Activated CD8-positive, alpha-beta memory T cell treated with anti-CD3 and anti-CD28 coated beads, Interleukin-2, amount 10 ng/mL, durations not matched to agents 7 days and 5 days (primary cell): Measurements from ENCODE around the gene INCA1. TPM values are rescaled to one million over a fixed set of nuclear protein-coding genes. Genes with fewer than 3 reads are reported as not detected.

Experiments
- ATAC-seq: fragments of 150-1000 bp; cut with Tn5 transposase; one replicate; pipeline ENCODE4 v1.10.0; 2021; ENCODE audit warnings: moderate library complexity
- CTCF ChIA-PET: fragments of 350-600 bp; sonication (Branson Sonifier 250); formaldehyde crosslinking; loops from one replicate; lab custom pipeline; 2021; ENCODE audit warnings: antibody characterized with exemption; lab: Charles Lee
- DNase-seq: peaks from one replicate; pipeline ENCODE4 v3.0.0-alpha.2; 2020
- H3K27ac Mint-ChIP-seq: one replicate; pipeline ENCODE4 v1.8.0; 2021; ENCODE audit warnings: mild to moderate bottlenecking, mixed read lengths
- H3K27me3 Mint-ChIP-seq: one replicate; pipeline ENCODE4 v1.8.0; 2021; ENCODE audit warnings: mixed read lengths
- H3K36me3 Mint-ChIP-seq: one replicate; pipeline ENCODE4 v1.8.0; 2021; ENCODE audit warnings: mild to moderate bottlenecking, mixed read lengths
- H3K4me1 Mint-ChIP-seq: one replicate; pipeline ENCODE4 v1.8.0; 2021; ENCODE audit warnings: mixed read lengths
- H3K4me3 Mint-ChIP-seq: one replicate; pipeline ENCODE4 v1.8.0; 2021; ENCODE audit warnings: mild to moderate bottlenecking, moderate library complexity, mixed read lengths
- H3K9me3 Mint-ChIP-seq: one replicate; pipeline ENCODE4 v1.8.0; 2022; ENCODE audit warnings: low read depth, mixed read lengths
- total RNA-seq, 2 experiments: library from RNA; stranded (reverse); gene quantifications; one replicate each; pipeline ENCODE4 v1.2.3, GENCODE V29; 2021

INCA1 gene, protein sequence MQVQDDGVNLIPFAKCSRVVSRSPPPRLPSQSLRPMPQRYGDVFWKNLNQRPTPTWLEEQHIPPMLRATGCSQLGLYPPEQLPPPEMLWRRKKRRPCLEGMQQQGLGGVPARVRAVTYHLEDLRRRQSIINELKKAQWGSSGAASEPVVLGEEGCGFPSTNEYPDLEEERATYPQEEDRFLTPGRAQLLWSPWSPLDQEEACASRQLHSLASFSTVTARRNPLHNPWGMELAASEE
- under 1 TPM; 0.20 to 0.23 TPM for total RNA-seq

DNA sequence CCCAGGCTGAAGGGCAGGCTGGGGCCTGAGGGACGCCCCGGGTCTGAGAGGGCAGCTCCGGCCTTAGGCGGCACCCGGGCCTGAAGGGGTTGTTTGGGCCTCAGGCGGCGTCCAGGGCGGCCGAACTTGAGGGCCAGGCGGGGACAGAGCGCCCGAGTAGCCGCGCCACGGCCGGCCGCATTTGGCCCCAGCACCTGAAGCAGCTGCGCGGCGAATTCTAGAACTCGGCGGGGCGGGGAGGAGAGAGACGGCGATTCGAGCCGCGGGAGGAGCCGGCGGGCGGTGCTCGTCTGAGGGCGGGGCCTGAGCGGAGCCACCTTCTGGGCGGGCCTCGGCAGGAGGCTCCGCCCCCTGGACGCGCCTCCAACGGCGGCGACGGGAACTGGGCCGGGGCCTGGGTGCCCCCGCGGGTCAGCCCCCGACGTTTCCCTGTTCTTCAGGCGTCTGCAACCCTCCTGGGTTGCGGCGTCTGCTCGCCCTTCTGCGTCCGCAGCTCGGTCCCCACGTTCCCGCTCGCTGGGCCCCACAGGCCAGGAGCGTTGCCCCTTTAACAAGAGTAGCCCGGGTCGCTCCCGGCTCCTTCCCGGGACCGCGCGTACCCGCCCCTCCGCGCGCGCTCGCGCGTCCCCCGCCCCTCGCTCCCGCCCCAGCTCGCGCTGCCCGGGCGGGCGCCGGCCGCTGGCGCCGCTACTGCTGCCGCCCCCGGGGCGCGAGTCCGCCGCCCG, at the start of gene INCA1, which contains the start of gene KIF1C:
Gene INCA1 (minus strand): TSS at position 221 of the 725 bp plus-strand sequence. CDS start 3,085 bp downstream, outside the sequence.
Gene KIF1C (plus strand): TSS at position 649 of the 725 bp plus-strand sequence. CDS start 2,297 bp downstream, outside the sequence.
- DNase-seq, result peak; percentile 94
- Mint-ChIP-seq H3K27me3 (no peaks in the 10 kb centered on the region), H3K4me3 (peak within 1 kb of the TSS; percentile 79), H3K4me1 (peaks cover 16% of the 10 kb centered on the region), H3K9me3 (no peaks in the 10 kb centered on the region), H3K36me3 (no peaks in the 10 kb centered on the region), H3K27ac (peak within 1 kb of the TSS; percentile 72)
- peak; percentile 94 for ATAC-seq
- CTCF ChIA-PET, result interaction anchor here (0.9 to 2.3 kb wide), 8 partner anchors 10 to 88 kb away, joined by 3 to 26 read pairs (median 4); partner anchors contain the start of genes CAMTA2, RNF167 and SLC25A11

- peaks cover 34% of the 10 kb centered on the region for H3K36me3 Mint-ChIP-seq
- ATAC-seq (no peak), DNase-seq (no peak)
- H3K4me3 Mint-ChIP-seq, result peak overlapping the region; percentile 14
- no peaks in the 10 kb centered on the region for H3K9me3 Mint-ChIP-seq
- CTCF ChIA-PET, result interaction anchor here (0.9 to 2.2 kb wide), 6 partner anchors 13 to 65 kb away, joined by 3 to 11 read pairs (median 5); no protein-coding TSS in a partner anchor
- H3K27me3 Mint-ChIP-seq, result no peaks in the 10 kb centered on the region
- peaks cover 70% of the 10 kb centered on the region for H3K4me1 Mint-ChIP-seq
- H3K27ac Mint-ChIP-seq, result peak overlapping the region; percentile 69
Measured at GRCh38 chr17:5045496-5045895, 48.2 kb upstream of the INCA1 start.

GRCh38 chr17:5044630-5045029, 47.3 kb upstream of the INCA1 start:
- peaks cover 30% of the 10 kb centered on the region for H3K36me3 Mint-ChIP-seq
- DNase-seq (no peak), ATAC-seq (no peak)
- H3K27ac Mint-ChIP-seq, result peak overlapping the region; percentile 18
- peak overlapping the region; percentile 36 for H3K4me3 Mint-ChIP-seq
- no peaks in the 10 kb centered on the region for H3K9me3 Mint-ChIP-seq
- peaks cover 72% of the 10 kb centered on the region for H3K4me1 Mint-ChIP-seq
- CTCF ChIA-PET, result interaction anchor here (1.2 to 2.2 kb wide), 5 partner anchors 9 to 58 kb away, joined by 3 to 11 read pairs (median 4); partner anchors contain the start of gene SLC52A1
- no peaks in the 10 kb centered on the region for H3K27me3 Mint-ChIP-seq

- CTCF ChIA-PET, result interaction anchor here (0.7 to 2.4 kb wide), 5 partner anchors 8 to 41 kb away, joined by 3 to 8 read pairs (median 3); partner anchors contain the start of gene SLC52A1
- no peak for ATAC-seq
- Mint-ChIP-seq H3K9me3 (no peaks in the 10 kb centered on the region), H3K36me3 (peaks cover 23% of the 10 kb centered on the region), H3K27ac (peak overlapping the region; percentile 95), H3K27me3 (no peaks in the 10 kb centered on the region), H3K4me3 (peak overlapping the region; percentile 89), H3K4me1 (peaks cover 63% of the 10 kb centered on the region)
- no peak for DNase-seq
Measured at GRCh38 chr17:5043524-5043923, 46.2 kb upstream of the INCA1 start.

DNA sequence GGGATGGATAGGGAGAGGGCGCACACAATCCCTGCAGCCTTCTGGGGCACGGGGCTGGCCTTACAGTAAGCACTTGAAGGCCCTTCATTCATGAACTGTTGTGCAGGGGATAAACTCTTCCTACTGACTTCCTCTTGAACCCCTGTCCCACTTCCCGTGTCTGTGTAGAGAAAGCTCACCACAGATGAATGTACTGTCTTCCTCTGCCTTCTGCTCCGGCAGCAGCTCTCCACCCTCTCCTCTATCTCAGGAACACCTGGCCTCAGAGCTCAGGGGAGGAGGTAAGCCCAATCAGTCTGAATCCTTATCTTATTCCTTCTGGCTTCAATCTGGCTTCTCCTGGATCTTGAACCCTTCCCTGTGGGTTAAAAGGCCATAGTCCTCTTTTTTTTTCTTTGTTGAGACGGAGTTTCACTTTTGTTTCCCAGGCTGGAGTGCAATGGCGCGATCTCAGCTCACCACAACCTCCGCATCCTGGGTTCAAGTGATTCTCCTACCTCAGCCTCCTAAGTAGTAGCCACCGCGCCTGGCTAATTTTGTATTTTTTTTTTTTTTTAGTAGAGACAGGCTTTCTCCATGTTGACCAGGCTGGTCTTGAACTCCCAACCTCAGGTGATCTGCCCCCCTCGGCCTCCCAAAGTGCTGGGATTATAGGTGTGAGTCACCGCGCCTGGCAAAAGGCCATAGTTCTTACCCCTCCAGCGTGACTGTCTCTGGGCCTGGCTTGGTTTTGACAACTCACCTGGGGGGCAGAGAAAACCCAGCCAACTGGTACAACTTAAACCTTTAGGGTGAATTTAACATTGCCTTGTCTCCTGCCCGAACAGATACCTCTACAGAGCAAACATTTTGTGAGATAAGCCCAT, 45.1 kb upstream of the INCA1 start:
- CTCF ChIA-PET, result interaction anchor here (0.9 to 2.4 kb wide), 7 partner anchors 10 to 133 kb away, joined by 3 to 8 read pairs (median 4); partner anchors contain the start of gene CAMTA2
- peak overlapping the region; percentile 95 for H3K27ac Mint-ChIP-seq
- peak; percentile 66 for DNase-seq
- H3K36me3 Mint-ChIP-seq, result peaks cover 18% of the 10 kb centered on the region
- no peaks in the 10 kb centered on the region for H3K9me3 Mint-ChIP-seq
- peak overlapping the region; percentile 89 for H3K4me3 Mint-ChIP-seq
- peaks cover 55% of the 10 kb centered on the region for H3K4me1 Mint-ChIP-seq
- ATAC-seq, result peak; percentile 73
- no peaks in the 10 kb centered on the region for H3K27me3 Mint-ChIP-seq

DNA sequence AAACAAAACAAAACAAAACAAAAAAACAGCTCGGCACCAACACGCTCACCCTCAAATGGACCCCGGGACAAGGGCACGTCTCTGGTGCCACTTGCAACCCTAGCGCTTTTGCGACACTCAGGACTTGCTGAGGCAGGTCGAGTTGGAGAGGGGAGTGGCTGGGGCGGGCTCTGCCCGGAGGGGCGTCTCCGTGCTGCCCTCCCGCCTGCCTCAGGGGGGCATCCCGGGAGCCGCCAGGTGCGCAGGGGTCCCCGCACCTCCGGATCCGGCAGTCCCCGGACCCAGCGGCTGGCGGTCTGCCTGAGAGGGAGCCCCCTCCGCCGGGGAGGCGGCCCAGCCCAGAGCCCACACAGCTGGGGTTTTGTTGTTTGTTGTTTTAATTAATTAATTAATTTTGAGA, 38.0 kb upstream of the INCA1 start, which contains the start of gene SLC52A1:
Gene SLC52A1 (minus strand): TSS at position 112 of the 400 bp plus-strand sequence. CDS start 820 bp downstream, outside the sequence.
- H3K27ac Mint-ChIP-seq, result no peak within 1 kb of the TSS
- no peaks in the 10 kb centered on the region for H3K27me3 Mint-ChIP-seq
- H3K4me3 Mint-ChIP-seq, result peak within 1 kb of the TSS; percentile 54
- no peaks in the 10 kb centered on the region for H3K36me3 Mint-ChIP-seq
- no peak for DNase-seq
- CTCF ChIA-PET, result interaction anchor here (1.0 to 10.2 kb wide), 8 partner anchors 9 to 126 kb away, joined by 3 to 103 read pairs (median 4); partner anchors contain the start of gene CAMTA2
- H3K4me1 Mint-ChIP-seq, result peaks cover 26% of the 10 kb centered on the region
- peak; percentile 31 for ATAC-seq
- no peaks in the 10 kb centered on the region for H3K9me3 Mint-ChIP-seq

GRCh38 chr17:5034651-5035050, 37.3 kb upstream of the INCA1 start:
- ATAC-seq, result no peak
- Mint-ChIP-seq H3K27me3 (no peaks in the 10 kb centered on the region), H3K9me3 (no peaks in the 10 kb centered on the region), H3K36me3 (peaks cover 2% of the 10 kb centered on the region), H3K4me3 (no peak overlapping the region), H3K4me1 (peaks cover 26% of the 10 kb centered on the region), H3K27ac (no peak overlapping the region)
- DNase-seq, result no peak
- CTCF ChIA-PET, result interaction anchor here (1.0 to 10.2 kb wide), 5 partner anchors 9 to 125 kb away, joined by 3 to 103 read pairs (median 3); partner anchors contain the start of gene CAMTA2

DNA sequence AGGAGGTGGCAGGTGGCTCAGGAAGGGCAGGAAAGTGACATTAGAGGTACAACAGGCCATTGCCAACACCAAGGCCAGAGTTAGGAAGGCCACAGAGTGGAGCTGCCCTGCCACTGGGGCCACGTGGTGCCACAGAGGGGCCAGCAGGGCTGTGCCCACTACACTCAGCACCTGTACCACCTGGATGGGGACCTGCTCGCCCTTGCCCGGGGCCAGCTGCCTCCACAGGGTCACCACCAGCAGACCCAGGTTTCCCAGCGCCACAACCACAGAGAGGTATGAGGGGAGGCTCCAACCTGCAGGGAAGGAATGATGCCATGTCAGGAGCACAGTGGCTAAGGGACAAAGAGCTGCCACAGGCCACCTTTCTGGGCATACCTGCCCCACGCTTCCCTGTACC, 36.7 kb upstream of the INCA1 start:
- Mint-ChIP-seq H3K4me3 (no peak overlapping the region), H3K9me3 (no peaks in the 10 kb centered on the region), H3K27me3 (no peaks in the 10 kb centered on the region), H3K4me1 (peaks cover 27% of the 10 kb centered on the region), H3K27ac (no peak overlapping the region), H3K36me3 (peaks cover 2% of the 10 kb centered on the region)
- CTCF ChIA-PET, result interaction anchor here (1.0 to 10.2 kb wide), 4 partner anchors 16 to 125 kb away, joined by 3 to 103 read pairs (median 10); partner anchors contain the start of gene CAMTA2
- DNase-seq (no peak), ATAC-seq (no peak)

GRCh38 chr17:5033352-5034015, 36.2 kb upstream of the INCA1 start:
- Mint-ChIP-seq H3K4me3 (no peak overlapping the region), H3K9me3 (no peaks in the 10 kb centered on the region), H3K36me3 (peaks cover 2% of the 10 kb centered on the region), H3K27me3 (no peaks in the 10 kb centered on the region), H3K27ac (no peak overlapping the region), H3K4me1 (peaks cover 27% of the 10 kb centered on the region)
- DNase-seq (no peak), ATAC-seq (no peak)
- CTCF ChIA-PET, result interaction anchor here (1.2 to 10.2 kb wide), 3 partner anchors 14 to 27 kb away, joined by 3 to 103 read pairs (median 3); no protein-coding TSS in a partner anchor

GRCh38 chr17:5032865-5033264, 35.5 kb upstream of the INCA1 start:
- Mint-ChIP-seq H3K27ac (no peak overlapping the region), H3K36me3 (peaks cover 2% of the 10 kb centered on the region), H3K4me3 (no peak overlapping the region), H3K27me3 (no peaks in the 10 kb centered on the region), H3K4me1 (peaks cover 27% of the 10 kb centered on the region), H3K9me3 (no peaks in the 10 kb centered on the region)
- ATAC-seq (no peak), DNase-seq (no peak)
- CTCF ChIA-PET, result interaction anchor here (0.6 to 10.2 kb wide), 3 partner anchors 14 to 52 kb away, joined by 3 to 103 read pairs (median 3); no protein-coding TSS in a partner anchor

DNA sequence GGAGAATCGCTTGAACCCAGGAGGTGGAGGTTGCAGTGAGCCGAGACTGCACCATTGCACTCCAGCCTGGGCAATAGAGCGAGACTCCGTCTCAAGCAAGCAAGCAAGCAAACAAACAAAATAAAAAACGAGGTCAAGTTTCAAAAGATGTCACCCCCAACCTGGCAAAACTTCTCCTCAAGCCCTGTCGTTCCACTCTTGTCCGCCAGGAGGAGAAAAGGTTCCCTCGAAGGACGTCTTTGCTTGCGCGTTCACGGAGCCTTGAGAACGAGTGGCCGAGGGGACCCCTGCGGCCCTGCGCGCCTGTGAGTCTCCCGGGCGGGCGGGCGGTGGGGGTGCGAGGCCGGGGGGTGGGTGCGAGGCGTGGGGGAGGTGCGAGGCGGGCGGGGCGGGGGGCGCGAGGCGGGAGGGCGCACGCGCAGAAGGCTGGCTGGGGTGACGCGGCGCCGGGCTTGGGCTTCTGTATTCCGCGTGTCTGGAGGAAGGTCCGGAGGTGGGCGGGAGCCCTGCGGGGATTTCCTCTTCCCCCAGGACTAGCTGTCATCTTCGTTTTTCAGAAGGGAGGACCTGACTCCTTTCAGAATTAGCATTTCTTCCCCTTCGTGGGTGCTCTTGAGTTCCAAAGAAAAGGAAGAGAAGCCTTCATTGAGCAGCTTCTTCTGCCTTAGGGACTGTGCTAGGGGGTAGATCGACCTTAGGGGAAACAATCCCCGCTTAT, 34.2 kb upstream of the INCA1 start:
- Mint-ChIP-seq H3K36me3 (peaks cover 2% of the 10 kb centered on the region), H3K27ac (peak overlapping the region; percentile 93), H3K4me3 (peak overlapping the region; percentile 80), H3K9me3 (no peaks in the 10 kb centered on the region), H3K27me3 (no peaks in the 10 kb centered on the region), H3K4me1 (peaks cover 25% of the 10 kb centered on the region)
- ATAC-seq, result peak; percentile 79
- CTCF ChIA-PET, result interaction anchor here (0.5 to 10.2 kb wide), 15 partner anchors 9 to 122 kb away, joined by 3 to 103 read pairs (median 6); partner anchors contain the start of genes INCA1, KIF1C and ZFP3
- DNase-seq, result peak; percentile 91
